Measurements from ENCODE around the gene IPMK. TPM values are rescaled to one million over a fixed set of nuclear protein-coding genes. Genes with fewer than 3 reads are reported as not detected.

Gene IPMK
- 5.5 TPM for total RNA-seq (2021; ENCODE audit: unreplicated experiment)
- polyA plus RNA-seq (2012) = 0.49 and 0.82 TPM in 2 replicates
- percentile 56 among the genes with signal in this experiment for Bru-seq, nascent RNA
- BruChase-seq, experiment 1, labeled RNA remaining after a 6-hour chase = percentile 54 among the genes with signal in this experiment
- BruChase-seq, experiment 2, labeled RNA remaining after a 2-hour chase = percentile 64 among the genes with signal in this experiment
- long read RNA-seq, full-length matches to known transcripts = 16 of 22 reads
- long read RNA-seq, partial matches to known transcripts = 0 of 22 reads
- long read RNA-seq, other reads (novel, unspliced or antisense) = 6 of 22 reads

GRCh38 chr10:58267713-58268453 is at the start of gene IPMK:
TSS of gene IPMK (minus strand) at chr10:58267894. CDS start at chr10:58267611, 283 bp downstream.
- ChIA-PET POLR2A (interaction anchor here (1.2 kb wide), 1 partner anchor 10 kb away, joined by 4 read pairs; no protein-coding TSS in a partner anchor), RAD21 (ENCODE audit: low non-redundant PET in 1 of 2, low total read pairs in 2 of 2, uncharacterized antibody in 2 of 2, unreplicated experiment in 2 of 2) (no interaction called here), CTCF (no interaction called here)
- H3K79me2 ChIP-seq (ENCODE audit: insufficient read depth, low read length) = peaks cover 51% of the 10 kb centered on the region
- peak within 1 kb of the TSS; percentile 74 to 81 for H3K4me3 ChIP-seq (replicated peaks in 1 of 2; ENCODE audit: low read depth in 1 of 2, low read length in 2 of 2)
- no peaks in the 10 kb centered on the region for H3K36me3 ChIP-seq (ENCODE audit: control insufficient read depth in 1 of 2, insufficient read depth in 2 of 2, low read length in 2 of 2)
- no peaks in the 10 kb centered on the region for H3K9me3 ChIP-seq (ENCODE audit: control insufficient read depth in 1 of 2, insufficient read depth in 1 of 2, low read depth in 1 of 2, low read length in 2 of 2)
- H3K27me3 ChIP-seq (ENCODE audit: insufficient read depth, low read length) = no peaks in the 10 kb centered on the region
- H3K9ac ChIP-seq (ENCODE audit: low read length) = peak within 1 kb of the TSS; percentile 73
- peak within 1 kb of the TSS; percentile 46 for H3K27ac ChIP-seq (ENCODE audit: low read depth, low read length)
- DNase-seq (ENCODE audit: low read depth, low spot score) (peak; percentile 75), ATAC-seq (peak; percentile 69)
- H3K9me2 ChIP-seq (ENCODE audit: insufficient read depth) = no peaks in the 10 kb centered on the region
- H3K4me2 ChIP-seq (ENCODE audit: low read length) = peak within 1 kb of the TSS; percentile 97
- H3K4me1 ChIP-seq (ENCODE audit: control insufficient read depth in 1 of 2, insufficient read depth in 2 of 2, low read length in 2 of 2) = peaks cover 16 to 28% of the 10 kb centered on the region in 2 experiments
- H4K20me1 ChIP-seq (ENCODE audit: insufficient read depth) = no peaks in the 10 kb centered on the region
- BruUV-seq (replicated peaks) = no TSS peak
- H2AFZ ChIP-seq (ENCODE audit: low read depth, low read length, poor library complexity, severe bottlenecking) = peak within 1 kb of the TSS; percentile 91
- intact Hi-C loops (cut with micrococcal nuclease) = loop anchor here (2.0 kb wide), 1 partner anchor 67 kb away; the partner anchor contains the start of gene UBE2D1
- TF ChIP-seq SRF (IDR thresholded peaks at IDR 0.05; ENCODE audit: low read depth) = no peak
- TF ChIP-seq YY1 (IDR thresholded peaks at IDR 0.05; ENCODE audit: extremely low read depth, insufficient replicate concordance, low read depth, low read length) = no peak
- no peak for TF ChIP-seq TCF7L2 (IDR thresholded peaks at IDR 0.05; ENCODE audit: borderline replicate concordance, extremely low read depth, insufficient read depth, insufficient read length)
- peak; percentile 79 for TF ChIP-seq POLR2AphosphoS5 (IDR thresholded peaks at IDR 0.05; ENCODE audit: low read depth, low read length)
- TF ChIP-seq RAD21 (IDR thresholded peaks at IDR 0.05; ENCODE audit: low read depth) = no peak
- no peak for TF ChIP-seq ATF3 (IDR thresholded peaks at IDR 0.05)
- TF ChIP-seq JUND (IDR thresholded peaks at IDR 0.05) = no peak
- no peak for TF ChIP-seq REST (IDR thresholded peaks at IDR 0.05; ENCODE audit: low read depth)
- TF ChIP-seq EZH2 (IDR thresholded peaks at IDR 0.05) = no peak
- no peak for TF ChIP-seq ELF1 (IDR thresholded peaks at IDR 0.05; ENCODE audit: borderline replicate concordance, low read depth)
- peak; percentile 51; the same call in 1 of the 2 replicates for TF ChIP-seq ZFX (IDR thresholded peaks at IDR 0.05)
- no peak for TF ChIP-seq CEBPB (IDR thresholded peaks at IDR 0.05; ENCODE audit: low read depth)
- TF ChIP-seq SIN3A (IDR thresholded peaks at IDR 0.05; ENCODE audit: low read depth) = 0 out of 2 replicates have a peak, but pooled peaks have one; percentile 34
- no peak for TF ChIP-seq EGR1 (IDR thresholded peaks at IDR 0.05; ENCODE audit: low read depth)
- peak; percentile 44; the same call in 1 of the 2 replicates for TF ChIP-seq SP1 (IDR thresholded peaks at IDR 0.05; ENCODE audit: low read depth)
- no peak for TF ChIP-seq EZH2phosphoT487 (IDR thresholded peaks at IDR 0.05; ENCODE audit: borderline replicate concordance)
- no peak for TF ChIP-seq FOSL1 (IDR thresholded peaks at IDR 0.05; ENCODE audit: low read depth)
- TF ChIP-seq ZBTB33 (IDR thresholded peaks at IDR 0.05; ENCODE audit: extremely low read depth, insufficient replicate concordance, low read length) = no peak
- TF ChIP-seq MAX (IDR thresholded peaks at IDR 0.05) = peak; percentile 92

Data from HCT116 (cell line).